Upper lobe of left lung (tissue), 6 donors: ENCODE data around the gene BCOR. TPM values are rescaled to one million over a fixed set of nuclear protein-coding genes. Genes with fewer than 3 reads are reported as not detected.

Experiments
- ATAC-seq, 2 donors: fragments of 200-7000 bp; cut with Tn5 transposase; one replicate each; pipeline ENCODE4 v1.9.1; 2022; ENCODE audit warnings: mild to moderate bottlenecking in 2 of 2, moderate library complexity in 2 of 2; ENCODE audit not compliant: low FRiP score in 2 of 2
- DNase-seq, 2 donors: peaks; one replicate each; pipeline ENCODE4 v3.0.0-alpha.2; 2019 to 2020
- H3K27ac ChIP-seq, 4 donors: fragments of 200-600 bp; sonication (generic); one replicate each; pipeline ENCODE4 v1.5.1; 2016 to 2019
- H3K27me3 ChIP-seq, 4 donors: fragments of 200-600 bp; sonication (generic); one replicate each; pipeline ENCODE4 v1.5.1; 2017 to 2019
- H3K36me3 ChIP-seq, 4 donors: fragments of 200-600 bp; sonication (generic); one replicate each; pipeline ENCODE4 v1.5.1; 2016 to 2019
- H3K4me1 ChIP-seq, 4 donors: fragments of 200-600 bp; sonication (generic); one replicate each; pipeline ENCODE4 v1.5.1; 2018 to 2019
- H3K4me3 ChIP-seq, 4 donors: fragments of 200-600 bp; sonication (generic); one replicate each; pipeline ENCODE4 v1.5.1; 2017 to 2019; ENCODE audit warnings: mild to moderate bottlenecking in 2 of 4, moderate library complexity in 1 of 4
- H3K9me3 ChIP-seq, 4 donors: fragments of 200-600 bp; sonication (generic); one replicate each; pipeline ENCODE4 v1.5.1; 2018 to 2019
- EP300 ChIP-seq, 4 donors: sonication (generic); formaldehyde crosslinking; IDR thresholded peaks; one replicate each; pipeline ENCODE4 v1.5.1; 2017; ENCODE audit warnings: antibody characterized with exemption in 4 of 4, control low read depth in 2 of 4
- POLR2A ChIP-seq, 4 donors: fragments of 450-650 bp; IDR thresholded peaks; one replicate each; pipeline ENCODE4 v1.5.1; 2016 to 2017; ENCODE audit warnings: antibody characterized with exemption in 4 of 4, mild to moderate bottlenecking in 2 of 4
- POLR2AphosphoS5 ChIP-seq, 2 donors: sonication (generic); formaldehyde crosslinking; IDR thresholded peaks; one replicate each; pipeline ENCODE4 v1.5.1; 2017; ENCODE audit warnings: antibody characterized with exemption in 2 of 2
- WGBS, 2 donors: methylation state at CpG; one replicate each; pipeline ENCODE4 v1.1.5; 2017 to 2018; 5-methylcytosine and 5-hydroxymethylcytosine counted together
- total RNA-seq, 6 donors: library from RNA; depleted of rRNA in 4 of 6; stranded (reverse); fragments of >200 nt in 4 of 6; gene quantifications; one replicate each; pipeline versions ENCODE4 v1.1.0 to v1.2.1, GENCODE V29; 2016 to 2021
- TF ChIP-seq, protein P1 (sequence below), 6 experiments: fragments of 450-650 bp in 4 of 6; fragments of 200-600 bp in 2 of 6; sonication (generic) in 2 of 6; IDR thresholded peaks; one replicate each; pipeline ENCODE4 v1.5.1; 2016 to 2019; ENCODE audit warnings: antibody characterized with exemption in 6 of 6
- donor health status: DM: no; HTN: no; CAD: no; lungs with moderate emphysema.
- donor health status: DM: no; HTN: yes; CAD: no; lungs with severe emphysema.

The BCOR gene
- total RNA-seq, 6 donors from 2014 or later = 17.5 to 40.8 (median 25.6) TPM

DNA sequence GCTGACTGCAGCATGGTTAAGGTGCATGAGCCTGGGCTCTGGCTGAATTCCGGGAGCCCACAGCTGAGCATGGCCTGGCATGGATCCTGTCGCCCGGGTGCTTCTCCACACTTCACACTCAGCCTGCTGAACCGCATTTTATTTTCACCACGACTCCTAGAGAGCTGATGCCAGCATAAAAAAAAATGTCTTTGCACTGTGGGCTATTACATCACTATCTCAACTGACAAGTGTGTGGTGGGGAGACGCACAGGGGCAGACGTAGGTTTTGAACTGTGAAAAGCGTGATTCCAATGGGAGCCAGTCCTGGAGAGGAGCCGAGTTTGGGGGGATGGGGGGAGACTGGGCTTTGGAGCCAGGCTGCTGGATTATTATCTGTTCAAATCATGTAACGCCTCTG lies 36.8 kb downstream of the BCOR start:
- Histone ChIP-seq H3K4me1 (no peaks in the 10 kb centered on the region), H3K4me3 (no peak overlapping the region), H3K27ac (no peak overlapping the region), H3K36me3 (peaks cover 0 to 63% (median 13%) of the 10 kb centered on the region in 4 donors), H3K27me3 (no peaks in the 10 kb centered on the region), H3K9me3 (no peaks in the 10 kb centered on the region)
- ATAC-seq = no peak
- no peak for DNase-seq
- TF ChIP-seq POLR2AphosphoS5 (IDR thresholded peaks at IDR 0.05) = no peak
- no peak for TF ChIP-seq EP300 (IDR thresholded peaks at IDR 0.05)
- TF ChIP-seq, protein P1, sequence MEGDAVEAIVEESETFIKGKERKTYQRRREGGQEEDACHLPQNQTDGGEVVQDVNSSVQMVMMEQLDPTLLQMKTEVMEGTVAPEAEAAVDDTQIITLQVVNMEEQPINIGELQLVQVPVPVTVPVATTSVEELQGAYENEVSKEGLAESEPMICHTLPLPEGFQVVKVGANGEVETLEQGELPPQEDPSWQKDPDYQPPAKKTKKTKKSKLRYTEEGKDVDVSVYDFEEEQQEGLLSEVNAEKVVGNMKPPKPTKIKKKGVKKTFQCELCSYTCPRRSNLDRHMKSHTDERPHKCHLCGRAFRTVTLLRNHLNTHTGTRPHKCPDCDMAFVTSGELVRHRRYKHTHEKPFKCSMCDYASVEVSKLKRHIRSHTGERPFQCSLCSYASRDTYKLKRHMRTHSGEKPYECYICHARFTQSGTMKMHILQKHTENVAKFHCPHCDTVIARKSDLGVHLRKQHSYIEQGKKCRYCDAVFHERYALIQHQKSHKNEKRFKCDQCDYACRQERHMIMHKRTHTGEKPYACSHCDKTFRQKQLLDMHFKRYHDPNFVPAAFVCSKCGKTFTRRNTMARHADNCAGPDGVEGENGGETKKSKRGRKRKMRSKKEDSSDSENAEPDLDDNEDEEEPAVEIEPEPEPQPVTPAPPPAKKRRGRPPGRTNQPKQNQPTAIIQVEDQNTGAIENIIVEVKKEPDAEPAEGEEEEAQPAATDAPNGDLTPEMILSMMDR (IDR thresholded peaks at IDR 0.05) = no peak
- TF ChIP-seq POLR2A (IDR thresholded peaks at IDR 0.05) = no peak
- 71 to 92% methylated on average over 5 to 10 of the region's 10 CpGs for WGBS, 2 donors

DNA sequence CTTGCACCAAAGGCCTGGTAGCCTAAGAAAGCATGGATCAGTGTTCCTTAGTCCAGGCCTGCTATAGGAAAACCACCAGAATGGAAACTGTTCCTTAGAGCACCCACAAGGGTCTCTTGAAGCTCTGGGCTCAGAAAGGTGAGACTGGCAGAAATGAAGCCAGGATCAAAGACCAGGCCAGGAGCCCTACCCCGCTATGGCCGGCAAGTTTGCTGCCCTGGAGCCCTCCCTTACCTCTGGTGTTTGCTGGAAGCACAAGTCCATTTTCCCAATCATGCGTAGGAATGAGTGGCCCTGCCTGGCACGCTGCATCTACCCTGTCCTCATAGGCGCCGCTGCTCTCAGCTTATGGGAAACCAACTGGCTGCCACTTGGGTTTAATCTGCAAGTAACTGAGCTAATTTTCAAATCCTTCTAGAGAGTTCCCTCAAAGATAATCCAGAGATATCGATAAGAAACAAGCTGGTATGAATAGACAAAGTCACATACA lies 37.4 kb downstream of the BCOR start:
- ATAC-seq (no peak), DNase-seq (no peak)
- H3K9me3 ChIP-seq = no peaks in the 10 kb centered on the region
- peaks cover 0 to 69% (median 13%) of the 10 kb centered on the region in 4 donors for H3K36me3 ChIP-seq
- no peaks in the 10 kb centered on the region for H3K27me3 ChIP-seq
- no peak overlapping the region for H3K4me3 ChIP-seq
- H3K27ac ChIP-seq = no peak overlapping the region
- 87 to 96% methylated on average over 5 to 7 of the region's 7 CpGs for WGBS, 2 donors
- TF ChIP-seq, protein P1 (IDR thresholded peaks at IDR 0.05) = no peak
- H3K4me1 ChIP-seq = no peaks in the 10 kb centered on the region

DNA sequence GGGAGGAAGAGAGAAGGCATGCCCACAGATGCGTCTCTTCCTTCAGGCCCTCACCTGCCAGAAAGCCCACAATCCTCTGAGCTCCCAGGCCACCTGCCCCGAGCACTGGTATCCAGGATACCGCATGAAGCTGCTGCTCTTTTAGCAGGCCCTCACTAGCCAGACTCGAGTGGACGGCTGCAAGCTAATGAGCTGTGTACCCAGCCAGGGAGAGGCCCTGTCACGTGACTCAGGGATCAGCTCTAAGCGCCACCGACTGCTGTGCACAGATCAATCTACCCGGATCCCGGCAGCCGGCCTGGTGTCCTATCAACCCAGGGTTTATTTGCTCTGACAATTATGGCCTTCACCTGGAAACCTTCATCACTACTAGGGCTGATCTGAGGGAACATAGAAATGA lies 39.0 kb downstream of the BCOR start:
- DNase-seq = peak in 1 of 2 donors; percentile 71
- TF ChIP-seq, protein P1 (IDR thresholded peaks at IDR 0.05) = no peak
- no peak for TF ChIP-seq POLR2AphosphoS5 (IDR thresholded peaks at IDR 0.05)
- Histone ChIP-seq H3K36me3 (peaks cover 2 to 75% (median 16%) of the 10 kb centered on the region in 4 donors), H3K4me1 (no peaks in the 10 kb centered on the region), H3K9me3 (no peaks in the 10 kb centered on the region), H3K27me3 (no peaks in the 10 kb centered on the region), H3K27ac (no peak overlapping the region), H3K4me3 (no peak overlapping the region)
- ATAC-seq = peak in 1 of 2 donors; percentile 28
- WGBS, 2 donors = 72% methylated on average over 11 of the region's 11 CpGs; no CpG with 5 or more reads in 1 of the 2 donors

DNA sequence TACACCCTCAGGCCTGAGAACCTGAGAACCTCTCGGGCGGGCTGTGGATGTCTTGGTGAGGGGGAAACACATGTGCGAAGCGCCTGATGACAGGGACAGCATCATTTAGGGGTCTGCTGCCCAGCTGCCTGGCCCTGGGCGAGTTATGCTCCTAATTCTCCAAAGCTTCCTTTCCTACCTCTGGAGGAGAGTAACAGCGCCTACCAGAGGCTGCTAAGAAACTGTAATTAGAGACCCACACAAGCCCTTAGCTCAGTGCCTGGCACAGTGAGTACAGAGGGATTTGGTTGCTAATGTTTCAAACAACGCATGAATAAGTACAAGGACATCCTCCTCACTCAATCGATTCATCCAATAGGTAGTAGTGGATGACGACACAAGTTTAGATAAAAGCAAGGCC lies 40.4 kb downstream of the BCOR start:
- DNase-seq = no peak
- ATAC-seq = no peak
- peaks cover 2 to 75% (median 21%) of the 10 kb centered on the region in 4 donors for H3K36me3 ChIP-seq
- WGBS, 2 donors = 87 to 97% methylated on average over 3 to 9 of the region's 9 CpGs
- H3K4me3 ChIP-seq = no peak overlapping the region
- H3K27ac ChIP-seq = no peak overlapping the region
- no peaks in the 10 kb centered on the region for H3K27me3 ChIP-seq
- H3K9me3 ChIP-seq = peaks cover 0 to 12% (median 0%) of the 10 kb centered on the region in 4 donors
- no peak for TF ChIP-seq POLR2A (IDR thresholded peaks at IDR 0.05)
- TF ChIP-seq, protein P1 (IDR thresholded peaks at IDR 0.05) = no peak
- TF ChIP-seq EP300 (IDR thresholded peaks at IDR 0.05) = no peak
- TF ChIP-seq POLR2AphosphoS5 (IDR thresholded peaks at IDR 0.05) = no peak
- H3K4me1 ChIP-seq = no peaks in the 10 kb centered on the region

DNA sequence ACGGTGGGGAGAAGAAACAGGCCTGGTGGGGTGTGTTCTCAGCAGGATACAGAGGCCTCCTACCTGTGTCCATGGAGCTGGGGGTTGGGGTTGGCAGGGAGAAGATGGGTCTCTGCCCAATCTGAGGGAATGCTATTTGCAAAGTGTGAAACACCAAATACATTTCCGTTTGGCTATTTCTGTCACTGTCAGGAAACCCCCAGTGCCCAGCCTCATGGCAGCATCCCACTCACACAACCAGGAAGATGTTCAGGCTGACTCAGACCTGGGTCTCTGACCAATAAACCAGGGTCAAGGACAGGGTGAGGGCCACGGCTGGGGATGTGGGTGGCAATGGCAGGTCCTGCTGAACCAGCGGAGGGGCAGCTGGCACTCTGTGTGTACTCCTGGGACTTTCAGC lies 41.3 kb downstream of the BCOR start:
- Histone ChIP-seq H3K4me3 (no peak overlapping the region), H3K27me3 (no peaks in the 10 kb centered on the region), H3K36me3 (peaks cover 0 to 76% (median 26%) of the 10 kb centered on the region in 4 donors), H3K27ac (no peak overlapping the region), H3K9me3 (peaks cover 0 to 15% (median under 1%) of the 10 kb centered on the region in 4 donors), H3K4me1 (no peaks in the 10 kb centered on the region)
- DNase-seq (no peak), ATAC-seq (no peak)
- 66 to 77% methylated on average over 4 of the region's 4 CpGs for WGBS, 2 donors
- TF ChIP-seq POLR2A (IDR thresholded peaks at IDR 0.05) (no peak), POLR2AphosphoS5 (IDR thresholded peaks at IDR 0.05) (no peak), EP300 (IDR thresholded peaks at IDR 0.05) (no peak)
- TF ChIP-seq, protein P1 (IDR thresholded peaks at IDR 0.05) = no peak
